Measurements from ENCODE around the gene RBM15. TPM values are rescaled to one million over a fixed set of nuclear protein-coding genes. Genes with fewer than 3 reads are reported as not detected.

RBM15 gene
- total and polyA plus RNA-seq, 2 experiments from 2014 or later = 20.8 to 84.0 TPM

DNA sequence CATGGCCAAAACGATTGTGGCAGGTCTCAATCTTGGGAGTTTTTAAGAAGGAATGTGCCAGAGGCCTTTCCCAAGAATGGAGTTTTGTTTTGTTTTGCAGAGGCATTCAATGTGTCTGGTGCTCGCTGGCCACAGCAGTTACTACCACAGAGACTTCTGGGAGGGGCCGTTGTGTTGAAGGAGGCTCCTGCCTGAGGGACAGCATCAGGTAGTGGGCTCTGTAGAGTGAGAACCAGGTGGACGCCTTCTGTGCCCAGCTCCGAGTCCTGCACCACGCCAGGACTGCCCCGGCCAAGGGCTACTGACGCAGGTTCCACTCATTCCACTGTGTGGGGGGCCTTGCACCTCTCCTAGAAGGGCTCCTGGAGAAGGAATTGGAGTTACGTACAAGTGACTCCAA is 44.9 kb upstream of the RBM15 start:
- TF ChIP-seq, protein P1, sequence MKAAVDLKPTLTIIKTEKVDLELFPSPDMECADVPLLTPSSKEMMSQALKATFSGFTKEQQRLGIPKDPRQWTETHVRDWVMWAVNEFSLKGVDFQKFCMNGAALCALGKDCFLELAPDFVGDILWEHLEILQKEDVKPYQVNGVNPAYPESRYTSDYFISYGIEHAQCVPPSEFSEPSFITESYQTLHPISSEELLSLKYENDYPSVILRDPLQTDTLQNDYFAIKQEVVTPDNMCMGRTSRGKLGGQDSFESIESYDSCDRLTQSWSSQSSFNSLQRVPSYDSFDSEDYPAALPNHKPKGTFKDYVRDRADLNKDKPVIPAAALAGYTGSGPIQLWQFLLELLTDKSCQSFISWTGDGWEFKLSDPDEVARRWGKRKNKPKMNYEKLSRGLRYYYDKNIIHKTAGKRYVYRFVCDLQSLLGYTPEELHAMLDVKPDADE (IDR thresholded peaks at IDR 0.05) = no peak
- TF ChIP-seq, protein P2, sequence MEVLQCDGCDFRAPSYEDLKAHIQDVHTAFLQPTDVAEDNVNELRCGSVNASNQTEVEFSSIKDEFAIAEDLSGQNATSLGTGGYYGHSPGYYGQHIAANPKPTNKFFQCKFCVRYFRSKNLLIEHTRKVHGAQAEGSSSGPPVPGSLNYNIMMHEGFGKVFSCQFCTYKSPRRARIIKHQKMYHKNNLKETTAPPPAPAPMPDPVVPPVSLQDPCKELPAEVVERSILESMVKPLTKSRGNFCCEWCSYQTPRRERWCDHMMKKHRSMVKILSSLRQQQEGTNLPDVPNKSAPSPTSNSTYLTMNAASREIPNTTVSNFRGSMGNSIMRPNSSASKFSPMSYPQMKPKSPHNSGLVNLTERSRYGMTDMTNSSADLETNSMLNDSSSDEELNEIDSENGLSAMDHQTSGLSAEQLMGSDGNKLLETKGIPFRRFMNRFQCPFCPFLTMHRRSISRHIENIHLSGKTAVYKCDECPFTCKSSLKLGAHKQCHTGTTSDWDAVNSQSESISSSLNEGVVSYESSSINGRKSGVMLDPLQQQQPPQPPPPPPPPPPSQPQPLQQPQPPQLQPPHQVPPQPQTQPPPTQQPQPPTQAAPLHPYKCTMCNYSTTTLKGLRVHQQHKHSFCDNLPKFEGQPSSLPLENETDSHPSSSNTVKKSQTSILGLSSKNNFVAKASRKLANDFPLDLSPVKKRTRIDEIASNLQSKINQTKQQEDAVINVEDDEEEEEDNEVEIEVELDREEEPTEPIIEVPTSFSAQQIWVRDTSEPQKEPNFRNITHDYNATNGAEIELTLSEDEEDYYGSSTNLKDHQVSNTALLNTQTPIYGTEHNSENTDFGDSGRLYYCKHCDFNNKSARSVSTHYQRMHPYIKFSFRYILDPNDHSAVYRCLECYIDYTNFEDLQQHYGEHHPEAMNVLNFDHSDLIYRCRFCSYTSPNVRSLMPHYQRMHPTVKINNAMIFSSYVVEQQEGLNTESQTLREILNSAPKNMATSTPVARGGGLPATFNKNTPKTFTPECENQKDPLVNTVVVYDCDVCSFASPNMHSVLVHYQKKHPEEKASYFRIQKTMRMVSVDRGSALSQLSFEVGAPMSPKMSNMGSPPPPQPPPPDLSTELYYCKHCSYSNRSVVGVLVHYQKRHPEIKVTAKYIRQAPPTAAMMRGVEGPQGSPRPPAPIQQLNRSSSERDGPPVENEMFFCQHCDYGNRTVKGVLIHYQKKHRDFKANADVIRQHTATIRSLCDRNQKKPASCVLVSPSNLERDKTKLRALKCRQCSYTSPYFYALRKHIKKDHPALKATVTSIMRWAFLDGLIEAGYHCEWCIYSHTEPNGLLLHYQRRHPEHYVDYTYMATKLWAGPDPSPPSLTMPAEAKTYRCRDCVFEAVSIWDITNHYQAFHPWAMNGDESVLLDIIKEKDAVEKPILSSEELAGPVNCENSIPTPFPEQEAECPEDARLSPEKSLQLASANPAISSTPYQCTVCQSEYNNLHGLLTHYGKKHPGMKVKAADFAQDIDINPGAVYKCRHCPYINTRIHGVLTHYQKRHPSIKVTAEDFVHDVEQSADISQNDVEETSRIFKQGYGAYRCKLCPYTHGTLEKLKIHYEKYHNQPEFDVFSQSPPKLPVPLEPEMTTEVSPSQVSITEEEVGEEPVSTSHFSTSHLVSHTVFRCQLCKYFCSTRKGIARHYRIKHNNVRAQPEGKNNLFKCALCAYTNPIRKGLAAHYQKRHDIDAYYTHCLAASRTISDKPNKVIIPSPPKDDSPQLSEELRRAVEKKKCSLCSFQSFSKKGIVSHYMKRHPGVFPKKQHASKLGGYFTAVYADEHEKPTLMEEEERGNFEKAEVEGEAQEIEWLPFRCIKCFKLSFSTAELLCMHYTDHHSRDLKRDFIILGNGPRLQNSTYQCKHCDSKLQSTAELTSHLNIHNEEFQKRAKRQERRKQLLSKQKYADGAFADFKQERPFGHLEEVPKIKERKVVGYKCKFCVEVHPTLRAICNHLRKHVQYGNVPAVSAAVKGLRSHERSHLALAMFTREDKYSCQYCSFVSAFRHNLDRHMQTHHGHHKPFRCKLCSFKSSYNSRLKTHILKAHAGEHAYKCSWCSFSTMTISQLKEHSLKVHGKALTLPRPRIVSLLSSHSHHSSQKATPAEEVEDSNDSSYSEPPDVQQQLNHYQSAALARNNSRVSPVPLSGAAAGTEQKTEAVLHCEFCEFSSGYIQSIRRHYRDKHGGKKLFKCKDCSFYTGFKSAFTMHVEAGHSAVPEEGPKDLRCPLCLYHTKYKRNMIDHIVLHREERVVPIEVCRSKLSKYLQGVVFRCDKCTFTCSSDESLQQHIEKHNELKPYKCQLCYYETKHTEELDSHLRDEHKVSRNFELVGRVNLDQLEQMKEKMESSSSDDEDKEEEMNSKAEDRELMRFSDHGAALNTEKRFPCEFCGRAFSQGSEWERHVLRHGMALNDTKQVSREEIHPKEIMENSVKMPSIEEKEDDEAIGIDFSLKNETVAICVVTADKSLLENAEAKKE (CRISPR knock-in tag; IDR thresholded peaks at IDR 0.05) = no peak
- no peak for TF ChIP-seq STAT1 (IDR thresholded peaks at IDR 0.05; ENCODE audit: unreplicated experiment)
- no peak for TF ChIP-seq EZH2phosphoT487 (IDR thresholded peaks at IDR 0.05; ENCODE audit: unreplicated experiment)
- TF ChIP-seq ZNF114 (CRISPR knock-in tag; IDR thresholded peaks at IDR 0.05) = no peak
- TF ChIP-seq POLR2AphosphoS5 (IDR thresholded peaks at IDR 0.05; ENCODE audit: low read depth) = no peak
- TF ChIP-seq, protein P3, sequence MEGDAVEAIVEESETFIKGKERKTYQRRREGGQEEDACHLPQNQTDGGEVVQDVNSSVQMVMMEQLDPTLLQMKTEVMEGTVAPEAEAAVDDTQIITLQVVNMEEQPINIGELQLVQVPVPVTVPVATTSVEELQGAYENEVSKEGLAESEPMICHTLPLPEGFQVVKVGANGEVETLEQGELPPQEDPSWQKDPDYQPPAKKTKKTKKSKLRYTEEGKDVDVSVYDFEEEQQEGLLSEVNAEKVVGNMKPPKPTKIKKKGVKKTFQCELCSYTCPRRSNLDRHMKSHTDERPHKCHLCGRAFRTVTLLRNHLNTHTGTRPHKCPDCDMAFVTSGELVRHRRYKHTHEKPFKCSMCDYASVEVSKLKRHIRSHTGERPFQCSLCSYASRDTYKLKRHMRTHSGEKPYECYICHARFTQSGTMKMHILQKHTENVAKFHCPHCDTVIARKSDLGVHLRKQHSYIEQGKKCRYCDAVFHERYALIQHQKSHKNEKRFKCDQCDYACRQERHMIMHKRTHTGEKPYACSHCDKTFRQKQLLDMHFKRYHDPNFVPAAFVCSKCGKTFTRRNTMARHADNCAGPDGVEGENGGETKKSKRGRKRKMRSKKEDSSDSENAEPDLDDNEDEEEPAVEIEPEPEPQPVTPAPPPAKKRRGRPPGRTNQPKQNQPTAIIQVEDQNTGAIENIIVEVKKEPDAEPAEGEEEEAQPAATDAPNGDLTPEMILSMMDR (conservative IDR thresholded peaks at IDR 0.05; ENCODE audit: low read depth in 2 of 2) = no peak
- no peak for TF ChIP-seq NANOG (IDR thresholded peaks at IDR 0.05; ENCODE audit: borderline replicate concordance)
- TF ChIP-seq JUNB (IDR thresholded peaks at IDR 0.05; ENCODE audit: unreplicated experiment) = no peak
- TF ChIP-seq CREB1 (CRISPR knock-in tag; IDR thresholded peaks at IDR 0.05; ENCODE audit: low read depth) = no peak
- TF ChIP-seq ZNF331 (CRISPR knock-in tag; IDR thresholded peaks at IDR 0.05; ENCODE audit: low read depth) = no peak
- TF ChIP-seq EZH2 (IDR thresholded peaks at IDR 0.05; ENCODE audit: low read depth, unreplicated experiment) = no peak
- TF ChIP-seq, protein P4, sequence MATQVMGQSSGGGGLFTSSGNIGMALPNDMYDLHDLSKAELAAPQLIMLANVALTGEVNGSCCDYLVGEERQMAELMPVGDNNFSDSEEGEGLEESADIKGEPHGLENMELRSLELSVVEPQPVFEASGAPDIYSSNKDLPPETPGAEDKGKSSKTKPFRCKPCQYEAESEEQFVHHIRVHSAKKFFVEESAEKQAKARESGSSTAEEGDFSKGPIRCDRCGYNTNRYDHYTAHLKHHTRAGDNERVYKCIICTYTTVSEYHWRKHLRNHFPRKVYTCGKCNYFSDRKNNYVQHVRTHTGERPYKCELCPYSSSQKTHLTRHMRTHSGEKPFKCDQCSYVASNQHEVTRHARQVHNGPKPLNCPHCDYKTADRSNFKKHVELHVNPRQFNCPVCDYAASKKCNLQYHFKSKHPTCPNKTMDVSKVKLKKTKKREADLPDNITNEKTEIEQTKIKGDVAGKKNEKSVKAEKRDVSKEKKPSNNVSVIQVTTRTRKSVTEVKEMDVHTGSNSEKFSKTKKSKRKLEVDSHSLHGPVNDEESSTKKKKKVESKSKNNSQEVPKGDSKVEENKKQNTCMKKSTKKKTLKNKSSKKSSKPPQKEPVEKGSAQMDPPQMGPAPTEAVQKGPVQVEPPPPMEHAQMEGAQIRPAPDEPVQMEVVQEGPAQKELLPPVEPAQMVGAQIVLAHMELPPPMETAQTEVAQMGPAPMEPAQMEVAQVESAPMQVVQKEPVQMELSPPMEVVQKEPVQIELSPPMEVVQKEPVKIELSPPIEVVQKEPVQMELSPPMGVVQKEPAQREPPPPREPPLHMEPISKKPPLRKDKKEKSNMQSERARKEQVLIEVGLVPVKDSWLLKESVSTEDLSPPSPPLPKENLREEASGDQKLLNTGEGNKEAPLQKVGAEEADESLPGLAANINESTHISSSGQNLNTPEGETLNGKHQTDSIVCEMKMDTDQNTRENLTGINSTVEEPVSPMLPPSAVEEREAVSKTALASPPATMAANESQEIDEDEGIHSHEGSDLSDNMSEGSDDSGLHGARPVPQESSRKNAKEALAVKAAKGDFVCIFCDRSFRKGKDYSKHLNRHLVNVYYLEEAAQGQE (IDR thresholded peaks at IDR 0.05; ENCODE audit: unreplicated experiment) = no peak
- H3K4me1 Mint-ChIP-seq = peaks cover 16% of the 10 kb centered on the region
- ATAC-seq = no peak

More for the DNA sequence above, 44.9 kb upstream of the RBM15 start:
- Histone ChIP-seq H3K4me2 (no peak overlapping the region), H4K20me1 (replicated peaks; ENCODE audit: insufficient read depth) (no peaks in the 10 kb centered on the region), H2AFZ (no peak overlapping the region), H3K27ac (ENCODE audit: low read depth) (no peak overlapping the region), H3K79me2 (replicated peaks; ENCODE audit: insufficient read depth) (no peaks in the 10 kb centered on the region), H3K4me1 (ENCODE audit: insufficient read depth) (0 out of 2 replicates have a peak, but pooled peaks cover 3% of the 10 kb centered on the region), H3K27me3 (ENCODE audit: insufficient read depth) (no peaks in the 10 kb centered on the region), H3K4me3 (no peak overlapping the region), H3K9me2 (ENCODE audit: insufficient read depth) (no peaks in the 10 kb centered on the region), H3K36me3 (ENCODE audit: insufficient read depth) (no peaks in the 10 kb centered on the region), H3F3A (replicated peaks; ENCODE audit: low read depth) (no peaks in the 10 kb centered on the region)
- no peaks in the 10 kb centered on the region for H3K9me3 Mint-ChIP-seq
- H3K36me3 Mint-ChIP-seq (ENCODE audit: low read depth) = no peaks in the 10 kb centered on the region
- peaks cover 7% of the 10 kb centered on the region for H3K27me3 Mint-ChIP-seq (ENCODE audit: insufficient read depth, low read depth, poor library complexity)
- no peak overlapping the region for H3K27ac Mint-ChIP-seq
- no peak for DNase-seq (ENCODE audit: low spot score)
- no peak overlapping the region for H3K4me3 Mint-ChIP-seq
